Omental fat pad (tissue), 4 donors: Measurements from ENCODE around the gene SSBP3. TPM values are rescaled to one million over a fixed set of nuclear protein-coding genes. Genes with fewer than 3 reads are reported as not detected.

ENCODE experiments used
- ATAC-seq: fragments of 150-250 bp; one replicate; pipeline ENCODE4 v1.9.1; 2016; ENCODE audit warnings: mild to moderate bottlenecking, moderate library complexity; ENCODE audit not compliant: low FRiP score
- DNase-seq: peaks from one replicate; pipeline ENCODE4 v3.0.0-alpha.2; 2019; ENCODE audit warnings: low spot score
- CTCF ChIP-seq, 3 donors: fragments of 450-650 bp; IDR thresholded peaks; one replicate each; pipeline ENCODE4 v1.5.1; 2016 to 2017; ENCODE audit warnings: antibody characterized with exemption in 3 of 3, mild to moderate bottlenecking in 3 of 3, moderate library complexity in 2 of 3
- total RNA-seq, 4 donors: library from RNA; depleted of rRNA; stranded (reverse); fragments of >200 nt; gene quantifications; one replicate each; pipeline ENCODE4 v1.1.0, GENCODE V29; 2016

The SSBP3 gene
- total RNA-seq, 4 donors from 2014 or later: 21.0 to 32.6 (median 22.9) TPM

- DNase-seq (no peak), ATAC-seq (no peak)
- TF ChIP-seq CTCF (IDR thresholded peaks at IDR 0.05): no peak
These were observed 29.0 kb downstream of the SSBP3 start for GRCh38 chr1:54377040-54377691.

- DNase-seq (no peak), ATAC-seq (no peak)
- TF ChIP-seq CTCF (IDR thresholded peaks at IDR 0.05): no peak
These were observed 29.7 kb downstream of the SSBP3 start for GRCh38 chr1:54376430-54377039.

- no peak for DNase-seq
- peak; percentile 15 for ATAC-seq
- no peak for TF ChIP-seq CTCF (IDR thresholded peaks at IDR 0.05)
These were observed 30.3 kb downstream of the SSBP3 start for GRCh38 chr1:54375712-54376429.

GRCh38 chr1:54375298-54375697 lies 30.9 kb downstream of the SSBP3 start:
- no peak for TF ChIP-seq CTCF (IDR thresholded peaks at IDR 0.05)
- ATAC-seq (no peak), DNase-seq (no peak)

- no peak for DNase-seq
- TF ChIP-seq CTCF (IDR thresholded peaks at IDR 0.05): no peak
- ATAC-seq: peak; percentile 8
These were observed 31.4 kb downstream of the SSBP3 start for GRCh38 chr1:54374766-54375165.

- ATAC-seq (no peak), DNase-seq (no peak)
- no peak for TF ChIP-seq CTCF (IDR thresholded peaks at IDR 0.05)
These were observed 33.2 kb downstream of the SSBP3 start for GRCh38 chr1:54372978-54373377.
